H54 (cell line): ENCODE measurements around the gene MEIS2.

Experiments
- DNase-seq: peaks from one replicate; pipeline ENCODE4 v3.0.0; 2011; ENCODE audit warnings: low spot score, mixed read lengths; ENCODE audit not compliant: insufficient read length
- FAIRE-seq: peaks from 3 replicates; lab custom pipeline; 2011; peaks lifted over from hg19 to GRCh38; lab: Jason Lieb, UNC
- POLR2A ChIP-seq: IDR thresholded peaks from 2 replicates; pipeline ENCODE4 v1.6.1; 2011; ENCODE audit warnings: low read depth, mild to moderate bottlenecking, low read length

MEIS2 gene

GRCh38 chr15:37107744-37108380 lies 7.5 kb upstream of the MEIS2 start:
- TF ChIP-seq POLR2A, result no peak
- DNase-seq (no peak), FAIRE-seq (no peak)

- FAIRE-seq (no peak), DNase-seq (no peak)
- TF ChIP-seq POLR2A, result no peak
Measured at GRCh38 chr15:37107071-37107743, 6.9 kb upstream of the MEIS2 start.

GRCh38 chr15:37106490-37107001 lies 6.2 kb upstream of the MEIS2 start:
- TF ChIP-seq POLR2A, result no peak
- FAIRE-seq (no peak), DNase-seq (no peak)

GRCh38 chr15:37105889-37106288 lies 5.5 kb upstream of the MEIS2 start:
- FAIRE-seq, result peak; percentile 33
- DNase-seq, result no peak
- TF ChIP-seq POLR2A, result no peak

GRCh38 chr15:37105029-37105428 lies 4.7 kb upstream of the MEIS2 start:
- DNase-seq, result no peak
- no peak for FAIRE-seq
- TF ChIP-seq POLR2A, result no peak

GRCh38 chr15:37104424-37104981 lies 4.2 kb upstream of the MEIS2 start:
- no peak for TF ChIP-seq POLR2A
- FAIRE-seq (peak; percentile 80), DNase-seq (no peak)

- DNase-seq (no peak), FAIRE-seq (no peak)
- no peak for TF ChIP-seq POLR2A
Measured at GRCh38 chr15:37103475-37104423, 3.4 kb upstream of the MEIS2 start.

GRCh38 chr15:37103163-37103435 lies 2.8 kb upstream of the MEIS2 start:
- FAIRE-seq (no peak), DNase-seq (no peak)
- TF ChIP-seq POLR2A, result no peak

- FAIRE-seq (no peak), DNase-seq (no peak)
- no peak for TF ChIP-seq POLR2A
Measured at GRCh38 chr15:37102305-37103162, 2.2 kb upstream of the MEIS2 start.

- DNase-seq (no peak), FAIRE-seq (no peak)
- no peak for TF ChIP-seq POLR2A
Measured at GRCh38 chr15:37101980-37102304, 1.6 kb upstream of the MEIS2 start.

GRCh38 chr15:37100966-37101215 lies 542 bp upstream of the MEIS2 start:
- FAIRE-seq (no peak), DNase-seq (peak; percentile 34)
- TF ChIP-seq POLR2A, result no peak

GRCh38 chr15:37099319-37100108 lies 835 bp downstream of the MEIS2 start:
- peak; percentile 45 for DNase-seq
- no peak for FAIRE-seq

More at GRCh38 chr15:37099319-37100108, 835 bp downstream of the MEIS2 start:
- no peak for TF ChIP-seq POLR2A
